ENCODE data around the gene SYNPO.
A peak's percentile ranks its signal among the peaks of the same experiment; 100 is the strongest.

SYNPO gene

DNA sequence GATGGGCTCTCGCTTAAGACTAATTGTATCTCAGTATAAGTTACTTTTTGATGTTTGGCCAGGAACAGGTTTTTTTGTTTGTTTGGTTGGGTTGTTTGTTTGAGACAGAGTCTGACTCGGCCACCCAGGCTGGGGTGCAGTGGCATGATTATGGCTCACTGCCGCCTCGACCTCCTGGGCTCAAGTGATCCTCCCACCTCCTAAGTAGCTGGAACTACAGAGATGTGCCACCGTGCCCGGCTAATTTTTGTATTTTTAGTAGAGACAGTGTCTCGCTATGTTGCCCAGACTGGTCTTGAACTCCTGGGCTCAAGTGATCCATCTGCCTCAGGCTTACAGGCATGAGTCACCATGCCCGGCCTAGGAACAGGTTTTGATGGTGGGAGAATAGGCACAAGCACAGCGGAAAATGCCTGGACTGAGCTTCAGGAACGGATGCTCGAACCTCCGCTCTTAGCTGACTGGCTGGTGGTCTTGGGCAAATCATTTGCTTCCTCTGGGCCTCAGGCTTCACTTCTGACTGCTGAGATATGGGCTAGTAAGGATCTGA lies 11.4 kb upstream of the SYNPO start:
- no peak overlapping the region for H3K4me3 ChIP-seq (replicated peaks; ENCODE audit: low read depth, low read length)
- no peak for DNase-seq (ENCODE audit: low read depth)
- TF ChIP-seq, protein P1, sequence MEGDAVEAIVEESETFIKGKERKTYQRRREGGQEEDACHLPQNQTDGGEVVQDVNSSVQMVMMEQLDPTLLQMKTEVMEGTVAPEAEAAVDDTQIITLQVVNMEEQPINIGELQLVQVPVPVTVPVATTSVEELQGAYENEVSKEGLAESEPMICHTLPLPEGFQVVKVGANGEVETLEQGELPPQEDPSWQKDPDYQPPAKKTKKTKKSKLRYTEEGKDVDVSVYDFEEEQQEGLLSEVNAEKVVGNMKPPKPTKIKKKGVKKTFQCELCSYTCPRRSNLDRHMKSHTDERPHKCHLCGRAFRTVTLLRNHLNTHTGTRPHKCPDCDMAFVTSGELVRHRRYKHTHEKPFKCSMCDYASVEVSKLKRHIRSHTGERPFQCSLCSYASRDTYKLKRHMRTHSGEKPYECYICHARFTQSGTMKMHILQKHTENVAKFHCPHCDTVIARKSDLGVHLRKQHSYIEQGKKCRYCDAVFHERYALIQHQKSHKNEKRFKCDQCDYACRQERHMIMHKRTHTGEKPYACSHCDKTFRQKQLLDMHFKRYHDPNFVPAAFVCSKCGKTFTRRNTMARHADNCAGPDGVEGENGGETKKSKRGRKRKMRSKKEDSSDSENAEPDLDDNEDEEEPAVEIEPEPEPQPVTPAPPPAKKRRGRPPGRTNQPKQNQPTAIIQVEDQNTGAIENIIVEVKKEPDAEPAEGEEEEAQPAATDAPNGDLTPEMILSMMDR (IDR thresholded peaks at IDR 0.05; ENCODE audit: low read length, missing control alignments): no peak

DNA sequence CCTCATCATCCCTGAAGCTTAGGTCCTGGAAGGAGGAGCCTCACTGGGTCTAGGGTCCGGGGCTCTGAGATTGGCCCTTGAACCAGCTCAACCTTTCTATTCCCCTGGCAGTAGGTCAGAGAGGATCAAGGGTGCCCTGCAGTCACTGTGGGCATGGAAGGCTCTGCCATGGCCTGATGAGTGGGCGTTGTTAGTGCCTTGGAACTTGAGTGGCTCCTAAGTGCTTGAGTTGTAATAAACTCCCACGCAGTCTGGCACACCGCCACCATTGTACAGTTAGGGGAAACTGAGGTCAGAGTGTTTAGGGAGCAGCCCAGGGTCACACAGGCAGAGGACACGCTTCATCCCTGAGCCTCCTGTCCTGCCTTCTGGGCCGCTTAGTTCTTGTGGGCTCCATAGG lies 10.4 kb upstream of the SYNPO start:
- TF ChIP-seq, protein P1 (IDR thresholded peaks at IDR 0.05; ENCODE audit: low read length, missing control alignments): no peak
- H3K4me3 ChIP-seq (replicated peaks; ENCODE audit: low read depth, low read length): no peak overlapping the region
- DNase-seq (ENCODE audit: low read depth): no peak

DNA sequence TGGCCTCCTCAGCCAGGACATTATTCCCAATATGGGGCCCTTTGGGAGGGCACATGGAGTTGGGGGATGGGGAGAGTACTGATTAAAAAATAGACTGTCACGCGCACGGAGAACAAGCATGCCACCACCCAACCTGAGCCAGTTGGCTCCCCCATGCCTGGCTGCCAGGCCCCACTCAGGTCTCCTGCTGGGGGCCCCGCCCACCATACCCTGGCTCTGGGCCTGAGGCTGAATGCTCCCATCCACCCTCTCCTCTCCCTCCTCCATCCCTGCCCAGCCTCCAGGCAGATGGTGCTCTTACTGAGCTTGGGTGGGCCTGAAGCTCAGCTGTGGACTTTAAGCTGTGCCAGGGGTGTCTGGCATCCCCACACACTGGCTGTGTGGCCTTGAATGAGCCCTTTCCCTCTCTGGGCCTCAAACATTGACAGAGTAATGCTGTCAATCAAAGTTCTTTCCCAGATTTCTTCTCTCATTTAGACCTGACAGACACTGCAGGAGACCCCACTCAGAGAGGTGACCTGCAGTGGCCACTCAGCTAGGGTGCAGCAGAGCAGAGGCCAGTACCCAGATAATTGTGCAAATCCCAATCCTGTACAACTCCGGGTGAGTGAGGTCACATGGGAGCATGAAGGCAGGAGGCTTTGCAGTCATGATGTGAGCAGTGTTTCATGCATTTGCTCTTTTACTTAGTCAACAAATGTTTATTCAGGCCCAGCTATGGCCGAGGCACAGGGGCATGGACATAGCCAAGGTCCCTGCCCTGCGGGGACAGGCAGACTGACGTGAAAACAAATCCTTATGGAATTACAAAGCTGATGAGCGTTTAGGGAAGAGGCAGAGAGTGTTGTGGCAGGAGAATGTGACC lies 9.8 kb upstream of the SYNPO start:
- DNase-seq (ENCODE audit: low read depth): no peak
- TF ChIP-seq, protein P1 (IDR thresholded peaks at IDR 0.05; ENCODE audit: low read length, missing control alignments): no peak
- H3K4me3 ChIP-seq (replicated peaks; ENCODE audit: low read depth, low read length): no peak overlapping the region

DNA sequence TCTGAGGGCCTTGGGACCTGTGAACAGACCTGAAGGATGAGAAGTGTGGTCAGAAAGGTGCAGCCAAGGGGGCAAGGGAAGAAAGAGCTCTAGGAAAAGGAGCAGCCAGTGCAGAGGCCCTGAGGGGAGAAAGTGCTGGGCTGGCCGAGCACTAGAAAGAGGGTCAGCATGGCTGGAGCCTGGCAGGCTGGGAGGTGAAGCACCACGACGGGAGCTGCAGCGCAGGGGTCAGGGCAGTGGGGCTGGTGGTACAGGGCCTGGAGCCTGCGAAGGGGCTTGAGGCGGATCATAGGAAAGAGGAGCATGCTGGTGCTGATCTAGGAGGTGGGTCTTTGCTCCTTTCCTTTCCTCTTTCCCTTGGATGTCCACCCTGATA lies 9.1 kb upstream of the SYNPO start:
- DNase-seq (ENCODE audit: low read depth): no peak
- TF ChIP-seq, protein P1 (IDR thresholded peaks at IDR 0.05; ENCODE audit: low read length, missing control alignments): no peak
- H3K4me3 ChIP-seq (replicated peaks; ENCODE audit: low read depth, low read length): no peak overlapping the region

DNA sequence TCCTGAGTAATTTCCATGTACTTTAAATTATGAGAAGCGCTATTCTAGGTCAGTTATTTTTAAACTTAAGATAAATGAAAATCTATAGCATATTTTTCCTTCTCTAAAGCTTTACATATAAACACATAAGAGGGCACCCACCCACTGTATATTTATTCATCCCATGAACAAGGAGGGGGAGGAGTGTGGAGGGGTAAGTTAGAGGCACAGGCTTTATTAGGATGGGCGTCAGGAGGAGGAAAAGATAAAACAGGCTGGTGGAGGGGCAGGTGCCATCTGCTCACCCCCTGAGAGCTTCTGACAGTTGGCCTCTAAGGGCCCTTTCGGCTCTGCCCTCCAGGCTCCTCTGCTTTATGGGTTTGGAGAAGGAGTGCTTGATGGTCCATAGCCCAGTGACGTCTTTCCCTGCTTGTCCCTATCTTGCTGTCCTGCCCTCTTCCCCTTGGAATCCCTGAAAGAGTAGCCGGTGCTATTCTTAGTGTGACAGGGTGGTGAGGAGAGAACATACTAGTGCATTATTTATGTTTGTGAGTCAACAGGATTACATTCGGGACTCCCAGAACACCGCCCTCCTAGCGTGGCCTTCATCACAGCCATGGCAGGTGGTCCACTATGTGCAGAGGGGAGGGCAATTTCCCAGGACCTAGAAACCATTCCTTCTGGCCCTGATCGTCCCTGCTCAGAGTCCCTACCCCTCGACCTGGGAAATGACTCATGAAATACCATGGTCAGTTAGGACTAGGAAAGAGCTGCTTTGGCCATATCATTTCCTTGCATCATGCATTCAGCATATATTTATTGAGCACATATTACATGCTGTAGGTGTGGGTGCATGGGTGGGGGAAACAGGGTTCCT lies 7.9 kb upstream of the SYNPO start:
- DNase-seq (ENCODE audit: low read depth): peak; percentile 72
- H3K4me3 ChIP-seq (replicated peaks; ENCODE audit: low read depth, low read length): no peak overlapping the region
- TF ChIP-seq, protein P1 (IDR thresholded peaks at IDR 0.05; ENCODE audit: low read length, missing control alignments): no peak

DNA sequence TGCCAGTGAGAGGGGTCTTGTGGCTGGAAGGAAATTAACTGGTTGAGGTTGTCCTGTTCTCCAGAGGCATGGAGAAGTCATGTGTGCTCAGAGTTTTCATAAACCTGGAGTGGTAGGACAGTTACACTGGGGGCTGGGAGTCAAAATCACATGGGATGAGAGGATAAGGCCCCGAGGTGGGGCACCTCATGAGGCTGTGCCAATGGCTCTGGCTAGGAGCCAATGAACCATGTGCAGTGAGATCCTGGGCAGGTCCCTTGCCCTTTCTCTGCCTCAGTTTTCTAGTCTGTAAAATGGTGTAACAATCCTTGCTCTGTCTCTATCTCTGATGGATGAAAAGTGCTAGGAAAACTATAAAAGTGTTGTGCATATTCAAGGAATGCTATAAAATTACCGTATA lies 7.0 kb upstream of the SYNPO start:
- no peak for DNase-seq (ENCODE audit: low read depth)
- no peak overlapping the region for H3K4me3 ChIP-seq (replicated peaks; ENCODE audit: low read depth, low read length)
- TF ChIP-seq, protein P1 (IDR thresholded peaks at IDR 0.05; ENCODE audit: low read length, missing control alignments): no peak
